MCF 10A (cell line): ENCODE data around the gene PPT1. TPM values are rescaled to one million over a fixed set of nuclear protein-coding genes. Genes with fewer than 3 reads are reported as not detected.
"Not testable (repeated sequence)": the region's sequence is repeated elsewhere in the genome, so short reads cannot be mapped to it uniquely, and the experiment has no call there.

ENCODE experiments used
- BruUV-seq: library from RNA; stranded (reverse); fragments of 400-500 nt; replicated peaks from 2 replicates; lab custom pipeline; 2021; lab: Mats Ljungman, UMichigan
- CTCF ChIA-PET: fragments of 300-600 bp; sonication (Branson Sonifier 250); formaldehyde crosslinking; extraction: SDS; loops from one replicate; lab custom pipeline; 2021; ENCODE audit warnings: antibody characterized with exemption, inconsistent platforms; lab: Yijun Ruan, JAX
- POLR2A ChIA-PET: fragments of 300-600, 350-650 bp; sonication (Branson Sonifier 250); formaldehyde crosslinking; extraction: SDS; loops from one replicate; lab custom pipeline; 2020; ENCODE audit warnings: antibody characterized with exemption, inconsistent platforms; lab: Yijun Ruan, JAX
- DNase-seq: peaks from one replicate; pipeline ENCODE4 v3.0.0-alpha.2; 2018; ENCODE audit not compliant: unreplicated experiment
- H3K27ac Mint-ChIP-seq: one replicate; pipeline ENCODE4 v1.8.0; 2022; ENCODE audit warnings: mild to moderate bottlenecking, low read depth, mixed read lengths; ENCODE audit not compliant: unreplicated experiment
- H3K27me3 Mint-ChIP-seq: one replicate; pipeline ENCODE4 v1.8.0; 2022; ENCODE audit warnings: mixed read lengths; ENCODE audit not compliant: insufficient read depth, unreplicated experiment
- H3K36me3 Mint-ChIP-seq: one replicate; pipeline ENCODE4 v1.8.0; 2022; ENCODE audit warnings: mild to moderate bottlenecking, moderate library complexity, mixed read lengths; ENCODE audit not compliant: insufficient read depth, unreplicated experiment
- H3K4me1 Mint-ChIP-seq: one replicate; pipeline ENCODE4 v1.8.0; 2022; ENCODE audit warnings: mixed read lengths; ENCODE audit not compliant: insufficient read depth, unreplicated experiment
- H3K4me3 Mint-ChIP-seq: one replicate; pipeline ENCODE4 v1.8.0; 2022; ENCODE audit warnings: mild to moderate bottlenecking, moderate library complexity, mixed read lengths; ENCODE audit not compliant: unreplicated experiment
- H3K9me3 Mint-ChIP-seq: one replicate; pipeline ENCODE4 v1.8.0; 2022; ENCODE audit warnings: mixed read lengths; ENCODE audit not compliant: unreplicated experiment
- intact Hi-C: fragments of 100-400 bp; cut with micrococcal nuclease; formaldehyde crosslinking; loops from 2 replicates; pipeline ENCODE4 v1.14.1; 2022
- total RNA-seq: library from RNA; stranded (reverse); gene quantifications from 2 replicates; pipeline ENCODE4 v1.2.3, GENCODE V29; 2022
- TF ChIP-seq, protein P1 (sequence below): fragments of 200-600 bp; IDR thresholded peaks from one replicate; pipeline ENCODE4 v1.8.0; 2022; ENCODE audit warnings: antibody characterized with exemption, mild to moderate bottlenecking; ENCODE audit not compliant: unreplicated experiment

The PPT1 gene
- total RNA-seq, 1 experiment from 2014 or later: 55.4 TPM

GRCh38 chr1:40039245-40039756 is 57.8 kb downstream of the PPT1 start:
- peaks cover 38% of the 10 kb centered on the region for H3K36me3 Mint-ChIP-seq
- H3K4me1 Mint-ChIP-seq: peaks cover 33% of the 10 kb centered on the region
- TF ChIP-seq, protein P1, sequence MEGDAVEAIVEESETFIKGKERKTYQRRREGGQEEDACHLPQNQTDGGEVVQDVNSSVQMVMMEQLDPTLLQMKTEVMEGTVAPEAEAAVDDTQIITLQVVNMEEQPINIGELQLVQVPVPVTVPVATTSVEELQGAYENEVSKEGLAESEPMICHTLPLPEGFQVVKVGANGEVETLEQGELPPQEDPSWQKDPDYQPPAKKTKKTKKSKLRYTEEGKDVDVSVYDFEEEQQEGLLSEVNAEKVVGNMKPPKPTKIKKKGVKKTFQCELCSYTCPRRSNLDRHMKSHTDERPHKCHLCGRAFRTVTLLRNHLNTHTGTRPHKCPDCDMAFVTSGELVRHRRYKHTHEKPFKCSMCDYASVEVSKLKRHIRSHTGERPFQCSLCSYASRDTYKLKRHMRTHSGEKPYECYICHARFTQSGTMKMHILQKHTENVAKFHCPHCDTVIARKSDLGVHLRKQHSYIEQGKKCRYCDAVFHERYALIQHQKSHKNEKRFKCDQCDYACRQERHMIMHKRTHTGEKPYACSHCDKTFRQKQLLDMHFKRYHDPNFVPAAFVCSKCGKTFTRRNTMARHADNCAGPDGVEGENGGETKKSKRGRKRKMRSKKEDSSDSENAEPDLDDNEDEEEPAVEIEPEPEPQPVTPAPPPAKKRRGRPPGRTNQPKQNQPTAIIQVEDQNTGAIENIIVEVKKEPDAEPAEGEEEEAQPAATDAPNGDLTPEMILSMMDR: no peak
- H3K4me3 Mint-ChIP-seq: peak overlapping the region; percentile 93
- BruUV-seq: TSS peak; percentile 74
- no peaks in the 10 kb centered on the region for H3K27me3 Mint-ChIP-seq
- H3K27ac Mint-ChIP-seq: peak overlapping the region; percentile 99
- DNase-seq: no peak
- ChIA-PET POLR2A (interaction anchor here (0.7 to 3.0 kb wide), 19 partner anchors 9 to 411 kb away, joined by 3 to 28 read pairs (median 6); partner anchors contain the start of genes MFSD2A, RLF and ZFP69B), CTCF (interaction anchor here (0.9 to 1.6 kb wide), 3 partner anchors 39 to 299 kb away, joined by 4 to 6 read pairs (median 4); no protein-coding TSS in a partner anchor)
- H3K9me3 Mint-ChIP-seq: no peaks in the 10 kb centered on the region
- intact Hi-C loops: no loop called here

GRCh38 chr1:40038697-40039096 is 58.4 kb downstream of the PPT1 start:
- Mint-ChIP-seq H3K36me3 (peaks cover 32% of the 10 kb centered on the region), H3K27ac (peak overlapping the region; percentile 99), H3K27me3 (no peaks in the 10 kb centered on the region), H3K9me3 (no peaks in the 10 kb centered on the region), H3K4me1 (peaks cover 33% of the 10 kb centered on the region), H3K4me3 (no peak overlapping the region)
- no TSS peak for BruUV-seq
- TF ChIP-seq, protein P1: no peak
- intact Hi-C loops: no loop called here
- DNase-seq: no peak
- ChIA-PET POLR2A (interaction anchor here (0.7 to 3.0 kb wide), 14 partner anchors 8 to 412 kb away, joined by 3 to 28 read pairs (median 4); partner anchors contain the start of genes MFSD2A and ZFP69B), CTCF (interaction anchor here (0.9 to 1.6 kb wide), 3 partner anchors 119 to 220 kb away, joined by 3 to 6 read pairs (median 5); no protein-coding TSS in a partner anchor)

GRCh38 chr1:40037254-40037653 is 59.8 kb downstream of the PPT1 start:
- BruUV-seq, H3K4me3 Mint-ChIP-seq, H3K27ac Mint-ChIP-seq, DNase-seq, H3K27me3 Mint-ChIP-seq, intact Hi-C loops, H3K9me3 Mint-ChIP-seq: not testable (repeated sequence)
- H3K4me1 Mint-ChIP-seq: peaks cover 28% of the 10 kb centered on the region
- H3K36me3 Mint-ChIP-seq: peaks cover 22% of the 10 kb centered on the region
- CTCF ChIA-PET: interaction anchor here (0.6 to 1.2 kb wide), 2 partner anchors 130 to 135 kb away, joined by 3 to 4 read pairs; no protein-coding TSS in a partner anchor
- POLR2A ChIA-PET: interaction anchor here (0.6 kb wide), 1 partner anchor 323 kb away, joined by 3 read pairs; no protein-coding TSS in a partner anchor

GRCh38 chr1:40036574-40036973 is 60.5 kb downstream of the PPT1 start:
- H3K9me3 Mint-ChIP-seq: no peaks in the 10 kb centered on the region
- intact Hi-C loops: no loop called here
- BruUV-seq: no TSS peak
- H3K27me3 Mint-ChIP-seq: no peaks in the 10 kb centered on the region
- no peak overlapping the region for H3K27ac Mint-ChIP-seq
- ChIA-PET POLR2A (interaction anchor here (0.6 kb wide), 1 partner anchor 323 kb away, joined by 3 read pairs; no protein-coding TSS in a partner anchor), CTCF (interaction anchor here (6.3 to 8.9 kb wide), 2 partner anchors 64 to 118 kb away, joined by 80 to 127 read pairs; no protein-coding TSS in a partner anchor)
- peaks cover 25% of the 10 kb centered on the region for H3K4me1 Mint-ChIP-seq
- no peak overlapping the region for H3K4me3 Mint-ChIP-seq
- TF ChIP-seq, protein P1: no peak
- DNase-seq: peak; percentile 57
- peaks cover 22% of the 10 kb centered on the region for H3K36me3 Mint-ChIP-seq
